Measurements from ENCODE around the gene SAP25.
"Not testable (repeated sequence)": the region's sequence is repeated elsewhere in the genome, so short reads cannot be mapped to it uniquely, and the experiment has no call there.

Gene SAP25

GRCh38 chr7:100544386-100544785, 29.3 kb downstream of the SAP25 start:
- Histone ChIP-seq H3K36me3 (ENCODE audit: control insufficient read depth, insufficient read depth, low read length) (no peaks in the 10 kb centered on the region), H3K79me2 (peaks cover 11% of the 10 kb centered on the region), H3K4me2 (ENCODE audit: low read length) (no peak overlapping the region), H3K9me3 (ENCODE audit: control insufficient read depth, low read length) (no peaks in the 10 kb centered on the region), H3K4me3 (ENCODE audit: low read depth, low read length) (no peak overlapping the region), H3K27me3 (ENCODE audit: control insufficient read depth, insufficient read depth, low read length) (no peaks in the 10 kb centered on the region), H3K4me1 (peaks cover 49% of the 10 kb centered on the region), H3K9ac (no peak overlapping the region), H3K27ac (peak overlapping the region; percentile 92), H2AFZ (no peak overlapping the region)
- no peak for TF ChIP-seq CTCF (IDR thresholded peaks at IDR 0.05)

GRCh38 chr7:100543586-100543985, 30.1 kb downstream of the SAP25 start:
- Histone ChIP-seq H3K4me1 (peaks cover 47% of the 10 kb centered on the region), H3K9me3 (ENCODE audit: control insufficient read depth, low read length) (no peaks in the 10 kb centered on the region), H3K27ac (no peak overlapping the region), H3K4me2 (ENCODE audit: low read length) (no peak overlapping the region), H3K36me3 (ENCODE audit: control insufficient read depth, insufficient read depth, low read length) (no peaks in the 10 kb centered on the region), H3K9ac (no peak overlapping the region), H3K27me3 (ENCODE audit: control insufficient read depth, insufficient read depth, low read length) (no peaks in the 10 kb centered on the region), H3K4me3 (ENCODE audit: low read depth, low read length) (no peak overlapping the region), H3K79me2 (peaks cover 11% of the 10 kb centered on the region), H2AFZ (no peak overlapping the region)
- TF ChIP-seq CTCF (IDR thresholded peaks at IDR 0.05) = no peak

GRCh38 chr7:100541309-100541708, 32.4 kb downstream of the SAP25 start:
- not testable (repeated sequence) for H3K4me3 ChIP-seq (ENCODE audit: low read depth, low read length); H3K9me3 ChIP-seq (ENCODE audit: control insufficient read depth, low read length); H3K27ac ChIP-seq; H2AFZ ChIP-seq; H3K4me2 ChIP-seq (ENCODE audit: low read length); H3K36me3 ChIP-seq (ENCODE audit: control insufficient read depth, insufficient read depth, low read length); H3K9ac ChIP-seq; H3K27me3 ChIP-seq (ENCODE audit: control insufficient read depth, insufficient read depth, low read length)
- peaks cover 32% of the 10 kb centered on the region for H3K4me1 ChIP-seq
- peaks cover 11% of the 10 kb centered on the region for H3K79me2 ChIP-seq

GRCh38 chr7:100540073-100540723, 33.5 kb downstream of the SAP25 start:
- H3K4me2 ChIP-seq (ENCODE audit: low read length) = peak overlapping the region; percentile 90
- peak overlapping the region; percentile 37 for H3K27ac ChIP-seq
- H3K36me3 ChIP-seq (ENCODE audit: control insufficient read depth, insufficient read depth, low read length) = no peaks in the 10 kb centered on the region
- peaks cover 21% of the 10 kb centered on the region for H3K4me1 ChIP-seq
- H2AFZ ChIP-seq = no peak overlapping the region
- H3K9me3 ChIP-seq (ENCODE audit: control insufficient read depth, low read length) = no peaks in the 10 kb centered on the region
- H3K9ac ChIP-seq = no peak overlapping the region
- H3K79me2 ChIP-seq = peaks cover 11% of the 10 kb centered on the region
- TF ChIP-seq CTCF (IDR thresholded peaks at IDR 0.05) = no peak
- H3K27me3 ChIP-seq (ENCODE audit: control insufficient read depth, insufficient read depth, low read length) = no peaks in the 10 kb centered on the region
- peak overlapping the region; percentile 92 for H3K4me3 ChIP-seq (ENCODE audit: low read depth, low read length)

- peaks cover 15% of the 10 kb centered on the region for H3K4me1 ChIP-seq
- H3K9ac ChIP-seq = no peak overlapping the region
- H3K4me2 ChIP-seq (ENCODE audit: low read length) = peak overlapping the region; percentile 90
- no peaks in the 10 kb centered on the region for H3K36me3 ChIP-seq (ENCODE audit: control insufficient read depth, insufficient read depth, low read length)
- peak overlapping the region; percentile 63 for H3K27ac ChIP-seq
- TF ChIP-seq CTCF (IDR thresholded peaks at IDR 0.05) = no peak
- H3K27me3 ChIP-seq (ENCODE audit: control insufficient read depth, insufficient read depth, low read length) = no peaks in the 10 kb centered on the region
- peak overlapping the region; percentile 92 for H3K4me3 ChIP-seq (ENCODE audit: low read depth, low read length)
- H2AFZ ChIP-seq = peak overlapping the region; percentile 92
- H3K79me2 ChIP-seq = peaks cover 11% of the 10 kb centered on the region
- no peaks in the 10 kb centered on the region for H3K9me3 ChIP-seq (ENCODE audit: control insufficient read depth, low read length)
These were observed 34.2 kb downstream of the SAP25 start for GRCh38 chr7:100539436-100540006.

All from parathyroid adenoma (tissue), 2 donors.